Activated naive CD4-positive, alpha-beta T cell treated with anti-CD3 and anti-CD28 coated beads, Interleukin-2, amount 50 U/mL, for 24 hours (primary cell): ENCODE data around the gene CADPS2.

Experiments used
- H3K27ac Mint-ChIP-seq: one replicate; pipeline ENCODE4 v1.8.0; 2021; ENCODE audit warnings: mild to moderate bottlenecking, mixed read lengths
- H3K27me3 Mint-ChIP-seq: one replicate; pipeline ENCODE4 v1.8.0; 2021; ENCODE audit warnings: mixed read lengths
- H3K36me3 Mint-ChIP-seq: one replicate; pipeline ENCODE4 v1.8.0; 2021; ENCODE audit warnings: mixed read lengths
- H3K4me1 Mint-ChIP-seq: one replicate; pipeline ENCODE4 v1.8.0; 2021; ENCODE audit warnings: mixed read lengths
- H3K4me3 Mint-ChIP-seq: one replicate; pipeline ENCODE4 v1.8.0; 2021; ENCODE audit warnings: mild to moderate bottlenecking, mixed read lengths
- H3K9me3 Mint-ChIP-seq: one replicate; pipeline ENCODE4 v1.8.0; 2021; ENCODE audit warnings: mixed read lengths

CADPS2 gene

DNA sequence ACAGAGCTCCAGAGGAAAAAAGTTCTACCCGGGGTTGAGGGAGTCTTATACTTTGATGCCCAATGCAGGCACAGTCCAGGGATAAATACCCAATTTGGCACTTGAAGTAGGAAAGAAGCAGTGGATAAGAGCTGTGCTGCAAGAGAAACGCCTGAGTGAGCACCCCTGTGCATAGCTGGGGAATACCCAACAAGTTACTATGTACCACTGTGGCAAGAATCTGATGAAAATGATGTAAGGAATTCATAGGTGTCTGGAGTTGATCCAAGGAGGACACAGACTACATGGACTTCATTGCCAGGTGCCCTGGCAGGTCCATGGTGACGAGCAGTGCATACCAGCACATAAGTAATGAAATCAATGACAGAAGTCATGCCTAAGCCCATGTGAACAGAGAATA, 398.0 kb downstream of the CADPS2 start:
- Mint-ChIP-seq H3K27ac (no peak overlapping the region), H3K36me3 (no peaks in the 10 kb centered on the region), H3K9me3 (peaks cover 7% of the 10 kb centered on the region), H3K4me3 (no peak overlapping the region), H3K27me3 (no peaks in the 10 kb centered on the region), H3K4me1 (no peaks in the 10 kb centered on the region)

- Mint-ChIP-seq H3K4me3 (no peak overlapping the region), H3K9me3 (peaks cover 7% of the 10 kb centered on the region), H3K27me3 (no peaks in the 10 kb centered on the region), H3K4me1 (no peaks in the 10 kb centered on the region), H3K27ac (no peak overlapping the region), H3K36me3 (no peaks in the 10 kb centered on the region)
These were observed 399.1 kb downstream of the CADPS2 start for GRCh38 chr7:122487131-122487530.

GRCh38 chr7:122485856-122486255, 400.4 kb downstream of the CADPS2 start:
- no peaks in the 10 kb centered on the region for H3K4me1 Mint-ChIP-seq
- no peak overlapping the region for H3K27ac Mint-ChIP-seq
- peaks cover 7% of the 10 kb centered on the region for H3K9me3 Mint-ChIP-seq
- no peak overlapping the region for H3K4me3 Mint-ChIP-seq
- no peaks in the 10 kb centered on the region for H3K36me3 Mint-ChIP-seq
- no peaks in the 10 kb centered on the region for H3K27me3 Mint-ChIP-seq

DNA sequence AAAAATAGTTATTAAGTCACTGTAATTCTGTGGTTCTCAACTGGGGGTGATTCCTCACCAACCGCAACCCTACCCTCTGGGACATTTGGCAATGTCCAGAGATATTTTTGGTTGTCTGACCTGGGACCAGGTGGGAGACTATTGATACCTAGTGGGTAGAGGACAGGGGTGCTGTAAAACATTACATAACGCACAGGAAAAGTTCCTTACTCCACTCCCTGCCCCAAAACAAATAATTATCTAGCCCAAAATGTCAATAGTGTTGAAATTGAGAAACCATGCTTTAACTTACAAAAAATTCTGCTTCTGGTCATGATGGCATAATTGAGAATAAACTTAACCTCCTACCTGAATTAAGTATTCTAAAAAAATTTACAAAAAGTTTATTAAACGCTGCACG, 404.0 kb downstream of the CADPS2 start:
- Mint-ChIP-seq H3K27ac (no peak overlapping the region), H3K4me3 (no peak overlapping the region), H3K36me3 (no peaks in the 10 kb centered on the region), H3K4me1 (no peaks in the 10 kb centered on the region), H3K9me3 (no peaks in the 10 kb centered on the region), H3K27me3 (no peaks in the 10 kb centered on the region)

DNA sequence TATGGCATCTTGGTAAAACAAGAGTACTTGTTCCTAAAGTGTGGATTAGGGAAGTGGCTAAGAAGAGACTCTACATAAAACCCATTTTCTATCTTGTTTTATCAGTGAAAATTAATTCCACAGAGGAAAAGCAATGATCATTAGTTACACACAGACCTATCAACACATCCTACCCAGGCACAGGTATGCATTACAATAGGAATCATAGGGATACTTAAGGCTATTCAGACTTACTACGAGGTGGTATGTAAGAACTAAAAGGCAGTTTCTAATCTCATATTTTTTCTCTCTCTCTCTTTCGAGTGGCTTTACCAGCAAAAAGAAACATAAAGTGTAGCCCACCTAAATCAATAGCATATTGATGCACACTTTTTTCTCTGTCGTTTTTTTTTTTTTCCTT, 415.4 kb downstream of the CADPS2 start:
- Mint-ChIP-seq H3K36me3 (no peaks in the 10 kb centered on the region), H3K27me3 (no peaks in the 10 kb centered on the region), H3K9me3 (peaks cover 3% of the 10 kb centered on the region), H3K4me1 (no peaks in the 10 kb centered on the region), H3K27ac (no peak overlapping the region), H3K4me3 (no peak overlapping the region)

GRCh38 chr7:122468945-122469344, 417.3 kb downstream of the CADPS2 start:
- Mint-ChIP-seq H3K36me3 (no peaks in the 10 kb centered on the region), H3K4me3 (no peak overlapping the region), H3K9me3 (no peaks in the 10 kb centered on the region), H3K27ac (no peak overlapping the region), H3K4me1 (no peaks in the 10 kb centered on the region), H3K27me3 (no peaks in the 10 kb centered on the region)

- no peaks in the 10 kb centered on the region for H3K27me3 Mint-ChIP-seq
- H3K9me3 Mint-ChIP-seq: no peaks in the 10 kb centered on the region
- no peak overlapping the region for H3K27ac Mint-ChIP-seq
These were observed 418.4 kb downstream of the CADPS2 start for GRCh38 chr7:122467661-122468449.

DNA sequence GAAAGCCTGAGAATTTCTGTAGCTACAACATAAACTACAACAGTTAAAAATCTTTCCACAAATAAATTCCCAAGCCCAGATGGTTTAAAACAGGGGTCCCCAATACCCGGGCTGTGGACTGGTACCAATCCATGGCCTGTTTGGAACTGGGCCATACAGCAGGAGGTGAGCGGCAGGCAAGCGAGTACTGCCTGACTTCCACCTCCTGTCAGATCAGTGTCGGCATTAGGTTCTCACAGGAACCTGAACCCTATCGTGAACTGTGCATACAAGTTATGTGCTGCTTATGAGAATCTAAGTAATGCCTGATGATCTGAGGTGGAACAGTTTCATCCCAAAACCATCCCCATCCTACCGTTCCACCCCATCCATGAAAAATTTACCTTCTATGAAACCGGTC, 421.0 kb downstream of the CADPS2 start:
- Mint-ChIP-seq H3K36me3 (no peaks in the 10 kb centered on the region), H3K27ac (no peak overlapping the region), H3K27me3 (no peaks in the 10 kb centered on the region), H3K4me1 (no peaks in the 10 kb centered on the region), H3K9me3 (no peaks in the 10 kb centered on the region), H3K4me3 (no peak overlapping the region)

More at GRCh38 chr7:122467661-122468449, 418.4 kb downstream of the CADPS2 start:
- Mint-ChIP-seq H3K36me3 (no peaks in the 10 kb centered on the region), H3K4me3 (no peak overlapping the region), H3K4me1 (no peaks in the 10 kb centered on the region)

GRCh38 chr7:122463631-122464030, 422.6 kb downstream of the CADPS2 start:
- H3K4me1 Mint-ChIP-seq: no peaks in the 10 kb centered on the region
- H3K36me3 Mint-ChIP-seq: no peaks in the 10 kb centered on the region
- H3K9me3 Mint-ChIP-seq: no peaks in the 10 kb centered on the region

GRCh38 chr7:122460936-122461335, 425.3 kb downstream of the CADPS2 start:
- H3K4me1 Mint-ChIP-seq: no peaks in the 10 kb centered on the region
- no peak overlapping the region for H3K27ac Mint-ChIP-seq
- H3K9me3 Mint-ChIP-seq: no peaks in the 10 kb centered on the region
- H3K36me3 Mint-ChIP-seq: no peaks in the 10 kb centered on the region
- H3K4me3 Mint-ChIP-seq: no peak overlapping the region
- peaks cover 2% of the 10 kb centered on the region for H3K27me3 Mint-ChIP-seq

More at GRCh38 chr7:122463631-122464030, 422.6 kb downstream of the CADPS2 start:
- Mint-ChIP-seq H3K27ac (no peak overlapping the region), H3K27me3 (no peaks in the 10 kb centered on the region), H3K4me3 (no peak overlapping the region)

DNA sequence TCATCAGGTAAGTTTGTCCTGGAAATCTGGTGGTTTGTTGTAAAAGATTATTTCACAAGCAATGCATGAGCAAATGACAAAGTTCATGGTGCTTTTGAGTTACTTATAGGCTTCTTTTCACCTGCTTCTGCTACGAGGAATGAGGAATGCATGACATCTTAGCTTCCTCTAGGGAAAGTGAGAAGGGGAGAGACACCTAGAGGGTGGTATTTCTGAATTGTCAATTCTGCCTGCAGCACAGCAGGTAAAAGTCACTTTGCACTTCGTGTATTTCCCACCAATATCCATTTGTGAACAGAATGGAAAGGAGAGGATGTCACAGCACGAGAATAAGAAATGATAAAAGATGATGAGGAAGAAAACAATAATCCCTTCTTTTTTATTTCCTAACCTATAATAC, 428.3 kb downstream of the CADPS2 start:
- H3K27ac Mint-ChIP-seq: no peak overlapping the region
- H3K4me1 Mint-ChIP-seq: no peaks in the 10 kb centered on the region
- H3K36me3 Mint-ChIP-seq: no peaks in the 10 kb centered on the region
- H3K9me3 Mint-ChIP-seq: no peaks in the 10 kb centered on the region
- H3K27me3 Mint-ChIP-seq: peaks cover 2% of the 10 kb centered on the region
- no peak overlapping the region for H3K4me3 Mint-ChIP-seq

GRCh38 chr7:122457325-122457724, 428.9 kb downstream of the CADPS2 start:
- H3K27me3 Mint-ChIP-seq: peaks cover 2% of the 10 kb centered on the region

DNA sequence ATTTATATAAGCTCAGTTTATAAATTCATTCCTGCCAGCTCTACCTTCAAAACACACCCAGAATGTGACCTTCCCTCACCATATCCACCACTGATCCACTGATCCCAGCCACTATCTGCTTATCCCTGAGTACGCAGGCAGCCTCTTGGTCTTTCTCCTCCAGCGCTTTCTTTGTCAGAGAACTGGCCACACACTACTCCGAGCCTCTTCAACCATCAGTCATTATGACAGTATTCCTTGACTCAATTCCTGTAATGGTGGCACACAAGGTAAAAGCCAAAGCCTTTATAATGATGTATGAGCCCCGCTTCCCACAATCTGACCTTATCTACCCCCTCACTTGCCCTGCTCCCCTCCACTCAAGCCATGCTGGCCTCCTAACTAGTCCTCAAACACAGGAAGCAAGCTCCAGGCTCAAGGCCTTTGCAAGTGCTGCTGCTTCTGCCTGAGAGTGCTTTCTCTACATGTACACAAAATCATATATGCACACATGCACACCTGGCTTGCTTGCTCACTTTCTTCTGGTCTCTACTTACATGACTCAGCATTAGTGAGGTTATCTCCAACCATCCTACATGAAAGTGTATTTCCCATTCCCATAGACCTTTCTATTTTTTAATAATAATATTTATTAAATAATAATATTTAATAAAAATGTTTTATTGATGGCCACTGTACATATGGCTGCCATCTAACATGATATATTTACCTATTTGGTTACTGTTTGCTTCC, 431.3 kb downstream of the CADPS2 start:
- H3K27ac Mint-ChIP-seq: no peak overlapping the region
- peaks cover 2% of the 10 kb centered on the region for H3K27me3 Mint-ChIP-seq
- no peaks in the 10 kb centered on the region for H3K36me3 Mint-ChIP-seq
- H3K4me1 Mint-ChIP-seq: no peaks in the 10 kb centered on the region
- no peaks in the 10 kb centered on the region for H3K9me3 Mint-ChIP-seq
- no peak overlapping the region for H3K4me3 Mint-ChIP-seq

More at GRCh38 chr7:122457325-122457724, 428.9 kb downstream of the CADPS2 start:
- Mint-ChIP-seq H3K4me1 (no peaks in the 10 kb centered on the region), H3K36me3 (no peaks in the 10 kb centered on the region), H3K27ac (no peak overlapping the region), H3K4me3 (no peak overlapping the region), H3K9me3 (no peaks in the 10 kb centered on the region)

DNA sequence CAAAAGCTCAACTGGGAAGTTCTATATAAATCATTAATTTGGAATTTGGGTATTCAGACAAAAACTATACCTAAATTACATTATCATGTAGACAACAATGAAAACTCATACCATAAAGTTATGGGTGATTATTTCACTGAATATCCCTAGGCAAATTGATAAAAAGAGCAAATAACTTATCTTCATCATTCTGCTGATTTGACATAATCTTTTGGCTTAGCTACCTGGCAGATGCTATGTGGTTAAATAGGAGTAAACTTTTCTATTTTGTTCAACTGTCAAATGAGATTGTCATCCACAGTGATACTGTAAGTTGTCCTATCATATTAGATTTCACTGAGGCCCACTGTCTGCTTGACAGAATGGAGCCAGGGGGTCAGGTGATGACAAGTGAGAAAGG, 432.8 kb downstream of the CADPS2 start:
- H3K27ac Mint-ChIP-seq: no peak overlapping the region
- H3K27me3 Mint-ChIP-seq: peaks cover 2% of the 10 kb centered on the region
- H3K9me3 Mint-ChIP-seq: no peaks in the 10 kb centered on the region
- H3K36me3 Mint-ChIP-seq: no peaks in the 10 kb centered on the region
- no peak overlapping the region for H3K4me3 Mint-ChIP-seq
- H3K4me1 Mint-ChIP-seq: no peaks in the 10 kb centered on the region

- Mint-ChIP-seq H3K27me3 (no peaks in the 10 kb centered on the region), H3K9me3 (peaks cover 6% of the 10 kb centered on the region), H3K36me3 (no peaks in the 10 kb centered on the region), H3K4me3 (no peak overlapping the region), H3K4me1 (no peaks in the 10 kb centered on the region), H3K27ac (no peak overlapping the region)
These were observed 437.2 kb downstream of the CADPS2 start for GRCh38 chr7:122448893-122449589.

GRCh38 chr7:122442929-122443328, 443.3 kb downstream of the CADPS2 start:
- peaks cover 6% of the 10 kb centered on the region for H3K9me3 Mint-ChIP-seq
- no peaks in the 10 kb centered on the region for H3K36me3 Mint-ChIP-seq
- no peak overlapping the region for H3K27ac Mint-ChIP-seq
- no peaks in the 10 kb centered on the region for H3K27me3 Mint-ChIP-seq
- no peaks in the 10 kb centered on the region for H3K4me1 Mint-ChIP-seq
- H3K4me3 Mint-ChIP-seq: no peak overlapping the region
